Stimulated activated CD8-positive, alpha-beta memory T cell treated with anti-CD3 and anti-CD28 coated beads, Interleukin-4, amount 100 ng/mL, for 48 hours (primary cell): Measurements from ENCODE around the gene NUP42.

Experiments
- DNase-seq: peaks from one replicate; pipeline ENCODE4 v3.0.0-alpha.2; 2020

The NUP42 gene

DNA sequence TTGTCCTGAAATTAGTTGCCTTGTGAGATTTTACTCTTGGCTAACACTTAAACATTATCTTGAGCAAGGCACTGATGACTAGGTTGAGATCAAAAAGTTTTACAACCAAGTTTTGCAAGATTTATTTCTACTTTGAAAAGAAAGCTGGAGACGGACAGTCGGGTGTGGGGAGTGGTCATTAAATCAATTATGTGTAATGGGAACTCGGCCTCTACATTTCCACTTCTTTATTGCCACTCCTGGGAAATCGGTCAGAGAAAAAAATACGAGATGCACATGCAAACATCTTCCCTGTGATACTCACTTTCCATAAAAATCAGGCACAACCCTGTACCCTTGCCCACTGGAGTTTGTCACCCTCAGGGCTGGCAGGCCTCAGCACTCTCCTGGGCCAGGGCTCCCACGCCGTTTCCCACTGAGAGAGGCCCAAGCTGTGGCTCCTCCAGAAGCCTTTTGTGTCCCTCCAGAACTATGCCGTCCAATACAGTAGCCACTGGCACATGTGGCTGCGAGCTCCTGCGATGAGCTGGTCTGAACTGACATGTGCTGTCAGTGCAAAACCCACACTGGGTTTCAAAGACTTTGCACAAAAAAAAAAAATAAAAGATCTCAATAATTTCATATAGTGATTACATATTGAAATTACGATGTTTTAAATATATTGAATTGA is 57.3 kb downstream of the NUP42 start:
- no peak for DNase-seq

DNA sequence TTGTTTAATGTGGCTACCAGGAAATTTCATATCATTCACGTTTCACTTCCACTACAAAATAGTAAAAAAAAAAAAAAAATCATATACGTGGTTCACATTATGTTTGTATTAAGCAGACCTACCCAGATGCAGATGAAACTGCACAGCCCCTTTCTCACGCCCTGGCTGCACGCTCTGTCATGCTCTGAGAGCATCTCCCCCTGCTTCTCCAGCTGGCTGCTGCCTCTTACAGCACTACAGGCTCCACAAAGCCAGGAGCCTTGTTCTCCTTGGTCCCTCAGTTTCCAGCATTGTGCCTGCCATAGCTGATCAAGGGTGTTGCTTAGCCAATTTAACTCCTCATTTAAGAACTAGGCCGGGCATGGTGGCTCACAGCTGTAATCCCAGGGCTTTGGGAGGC is 57.9 kb downstream of the NUP42 start:
- no peak for DNase-seq

DNA sequence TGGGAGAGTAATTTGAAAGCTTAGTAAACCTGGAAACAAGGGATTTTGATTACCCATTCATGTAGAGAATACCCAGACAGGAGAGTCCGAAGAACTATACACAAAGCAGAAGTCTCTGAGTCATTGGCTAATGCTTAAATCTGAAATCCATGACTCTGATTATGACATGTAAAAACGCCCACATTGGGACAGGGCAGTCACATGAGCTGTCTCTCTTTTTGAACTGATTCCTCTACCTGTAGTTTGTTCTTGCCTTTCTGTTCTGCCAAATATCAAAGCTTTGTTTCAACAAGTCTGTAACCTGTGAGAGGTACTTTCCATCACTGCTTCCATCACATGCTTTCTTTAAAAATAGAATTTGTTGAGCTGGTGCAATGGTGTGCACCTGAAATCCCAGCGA is 60.5 kb downstream of the NUP42 start:
- DNase-seq, result no peak

DNA sequence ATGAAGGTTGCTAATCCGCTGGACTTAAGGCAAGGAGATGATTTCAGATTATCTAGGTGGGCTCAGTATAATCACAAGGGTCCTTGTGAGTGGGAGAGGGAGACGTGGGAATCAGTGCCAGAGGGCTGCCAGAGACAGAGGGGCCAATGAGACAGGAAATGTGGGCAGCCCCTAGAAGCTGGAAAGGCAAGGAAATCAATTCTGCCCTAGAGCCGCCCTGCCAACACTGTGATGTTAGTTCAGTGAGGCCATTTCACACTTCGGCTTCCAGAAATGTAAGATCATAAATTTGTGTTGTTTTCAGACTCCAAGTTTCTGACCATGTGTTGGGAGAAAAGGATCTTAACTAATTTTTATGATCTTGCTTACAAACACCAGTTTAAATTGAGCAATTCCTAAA is 61.1 kb downstream of the NUP42 start:
- no peak for DNase-seq

DNA sequence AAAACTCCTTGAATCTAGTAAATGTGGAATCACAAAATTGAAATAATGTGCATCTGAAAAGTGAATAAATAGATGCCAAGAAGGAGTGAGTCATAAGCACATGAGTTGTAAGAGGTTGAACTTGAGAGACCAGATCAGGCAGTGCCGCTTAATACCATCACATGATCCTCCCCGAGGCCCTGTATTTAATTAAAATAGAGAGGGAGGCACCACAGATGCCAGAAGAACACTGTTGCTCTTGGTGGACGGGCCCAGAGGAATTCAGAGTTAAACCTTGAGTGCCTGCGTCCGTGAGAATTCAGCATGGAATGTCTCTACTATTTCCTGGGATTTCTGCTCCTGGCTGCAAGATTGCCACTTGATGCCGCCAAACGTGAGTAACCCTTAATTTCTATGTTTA is 64.7 kb downstream of the NUP42 start, which contains the start of gene GPNMB:
Gene GPNMB, plus strand, starts transcription at position 221 of the 400 bp plus-strand sequence. Its CDS starts 83 bp downstream, at position 304.
- no peak for DNase-seq

DNA sequence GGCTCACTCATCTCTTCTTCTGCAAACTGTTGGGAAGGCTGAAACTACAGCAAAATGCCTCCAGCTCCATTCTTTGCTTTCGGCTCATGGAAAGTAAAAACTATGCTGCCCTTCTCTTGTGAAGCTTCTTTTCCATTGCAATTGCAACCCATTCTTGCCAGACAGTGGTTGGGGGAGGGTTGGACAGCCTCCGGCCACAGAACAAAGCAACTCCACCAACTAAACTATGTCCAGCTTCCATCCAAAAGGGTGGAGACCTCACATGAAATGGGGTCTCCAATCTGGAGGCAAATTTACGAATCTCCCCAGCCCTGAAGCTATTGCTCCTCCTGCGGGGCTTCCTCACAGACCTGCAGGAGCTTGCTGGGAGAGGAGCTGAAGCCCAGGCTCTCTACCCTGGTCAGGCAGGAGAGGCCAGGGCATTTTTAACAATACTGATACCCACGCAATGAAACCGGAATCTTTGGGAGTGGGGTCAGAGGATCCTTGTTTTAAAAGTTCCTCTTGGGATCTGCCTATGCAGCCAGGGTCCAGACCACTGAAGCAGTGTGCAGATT is 65.3 kb downstream of the NUP42 start:
- DNase-seq, result no peak

DNA sequence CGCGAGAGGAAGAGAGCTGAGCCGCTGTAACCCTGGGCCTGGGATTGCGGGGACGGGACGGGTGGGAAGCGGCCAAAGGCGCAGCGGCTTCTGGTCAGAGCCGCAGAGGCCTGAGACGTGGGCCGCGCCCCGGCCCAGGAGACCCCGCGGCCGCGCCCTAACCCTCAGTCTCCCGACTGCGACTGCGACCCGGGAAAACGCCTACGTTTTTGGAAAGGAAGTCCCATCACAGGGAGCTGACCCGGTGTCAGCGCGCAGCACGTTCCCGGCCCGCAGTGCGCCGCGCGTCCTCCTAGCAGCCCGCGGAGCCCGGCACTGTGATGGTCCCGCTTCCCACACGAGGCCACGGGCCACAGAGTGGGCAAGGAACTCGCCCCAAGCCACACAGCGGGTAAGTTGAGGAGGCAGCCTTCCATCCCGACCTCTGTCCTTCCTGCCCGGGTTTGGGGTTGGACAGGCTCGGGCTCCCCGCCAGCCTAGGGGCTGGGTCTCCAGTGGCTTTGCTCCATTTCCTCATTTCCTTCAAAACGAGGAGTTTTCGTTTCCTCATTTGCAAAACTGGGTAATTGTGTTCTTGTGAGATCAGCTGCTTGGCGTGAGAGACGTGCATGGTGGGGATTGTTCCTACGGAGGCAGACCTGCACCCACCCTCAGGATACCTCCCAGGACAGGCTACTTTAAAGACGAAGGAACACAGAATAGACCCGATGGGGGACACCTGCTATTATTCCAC is 65.9 kb downstream of the NUP42 start:
- DNase-seq, result no peak

DNA sequence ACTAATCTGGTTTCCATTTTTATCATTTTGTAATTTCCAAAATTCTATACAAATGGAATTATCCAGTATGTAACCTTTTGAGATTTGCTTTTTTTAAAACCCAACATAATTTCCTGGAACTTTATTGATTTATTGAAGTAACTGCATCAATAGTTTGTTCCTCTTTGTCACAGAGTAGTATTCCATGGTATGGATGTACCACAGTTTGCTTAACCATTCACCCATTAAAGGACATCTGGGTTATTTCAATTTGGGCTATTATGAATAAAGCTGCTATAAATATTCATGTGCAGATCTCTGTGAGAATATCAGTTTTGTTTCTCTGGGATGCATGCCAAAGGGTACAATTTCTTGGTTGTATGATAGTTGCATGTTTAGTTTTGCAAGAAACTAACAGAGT is 67.6 kb downstream of the NUP42 start:
- no peak for DNase-seq
